Stimulated activated CD4-positive, alpha-beta T cell treated with anti-CD3 and anti-CD28 coated beads, Interleukin-1b, Interleukin-23, amount 100 ng/mL, for 4 hours (primary cell): ENCODE measurements around the gene CACNA1I.
"Not testable (repeated sequence)": the region's sequence is repeated elsewhere in the genome, so short reads cannot be mapped to it uniquely, and the experiment has no call there.

Source experiments
- DNase-seq, 2 donors: peaks; one replicate each; pipeline ENCODE4 v3.0.0-alpha.2; 2020; ENCODE audit warnings: low read depth in 2 of 2

The CACNA1I gene

GRCh38 chr22:39570665-39571064 lies at the start of gene CACNA1I:
CACNA1I (plus strand) TSS chr22:39570753; CDS start chr22:39570753, 0 bp downstream.
- DNase-seq = no peak

- not testable (repeated sequence) for DNase-seq
These were observed 49.3 kb upstream of the CACNA1I start for GRCh38 chr22:39521106-39521885.

GRCh38 chr22:39522091-39522490 lies 48.5 kb upstream of the CACNA1I start:
- DNase-seq = not testable (repeated sequence)

GRCh38 chr22:39522567-39523300 lies 47.8 kb upstream of the CACNA1I start:
- no peak for DNase-seq

GRCh38 chr22:39524089-39524752 lies 46.3 kb upstream of the CACNA1I start:
- no peak for DNase-seq

GRCh38 chr22:39524753-39525657 lies 45.5 kb upstream of the CACNA1I start:
- DNase-seq = no peak

- DNase-seq = no peak
These were observed 44.9 kb upstream of the CACNA1I start for GRCh38 chr22:39525658-39525975.

GRCh38 chr22:39526736-39527171 lies 43.8 kb upstream of the CACNA1I start:
- no peak for DNase-seq

GRCh38 chr22:39527481-39527961 lies 43.0 kb upstream of the CACNA1I start:
- DNase-seq = no peak

- no peak for DNase-seq
These were observed 42.4 kb upstream of the CACNA1I start for GRCh38 chr22:39528080-39528661.

GRCh38 chr22:39528681-39529486 lies 41.7 kb upstream of the CACNA1I start:
- DNase-seq = peak; percentile 82 to 85

- no peak for DNase-seq
These were observed 41.1 kb upstream of the CACNA1I start for GRCh38 chr22:39529487-39529851.

- DNase-seq = no peak
These were observed 40.4 kb upstream of the CACNA1I start for GRCh38 chr22:39530116-39530515.

- no peak for DNase-seq
These were observed 39.7 kb upstream of the CACNA1I start for GRCh38 chr22:39530692-39531331.

GRCh38 chr22:39532215-39533073 lies 38.1 kb upstream of the CACNA1I start, which contains the start of gene RPS19BP1:
RPS19BP1 (minus strand) TSS chr22:39532748; CDS start chr22:39532738, 10 bp downstream.
- peak; percentile 97 to 99 for DNase-seq

- no peak for DNase-seq
These were observed 36.5 kb upstream of the CACNA1I start for GRCh38 chr22:39534092-39534506.

- peak; percentile 78 to 86 for DNase-seq
These were observed 35.8 kb upstream of the CACNA1I start for GRCh38 chr22:39534591-39535356.

- no peak for DNase-seq
These were observed 35.2 kb upstream of the CACNA1I start for GRCh38 chr22:39535357-39535725.
